Measurements from ENCODE around the gene C17orf114.
A peak's percentile ranks its signal among the peaks of the same experiment; 100 is the strongest.

DNA sequence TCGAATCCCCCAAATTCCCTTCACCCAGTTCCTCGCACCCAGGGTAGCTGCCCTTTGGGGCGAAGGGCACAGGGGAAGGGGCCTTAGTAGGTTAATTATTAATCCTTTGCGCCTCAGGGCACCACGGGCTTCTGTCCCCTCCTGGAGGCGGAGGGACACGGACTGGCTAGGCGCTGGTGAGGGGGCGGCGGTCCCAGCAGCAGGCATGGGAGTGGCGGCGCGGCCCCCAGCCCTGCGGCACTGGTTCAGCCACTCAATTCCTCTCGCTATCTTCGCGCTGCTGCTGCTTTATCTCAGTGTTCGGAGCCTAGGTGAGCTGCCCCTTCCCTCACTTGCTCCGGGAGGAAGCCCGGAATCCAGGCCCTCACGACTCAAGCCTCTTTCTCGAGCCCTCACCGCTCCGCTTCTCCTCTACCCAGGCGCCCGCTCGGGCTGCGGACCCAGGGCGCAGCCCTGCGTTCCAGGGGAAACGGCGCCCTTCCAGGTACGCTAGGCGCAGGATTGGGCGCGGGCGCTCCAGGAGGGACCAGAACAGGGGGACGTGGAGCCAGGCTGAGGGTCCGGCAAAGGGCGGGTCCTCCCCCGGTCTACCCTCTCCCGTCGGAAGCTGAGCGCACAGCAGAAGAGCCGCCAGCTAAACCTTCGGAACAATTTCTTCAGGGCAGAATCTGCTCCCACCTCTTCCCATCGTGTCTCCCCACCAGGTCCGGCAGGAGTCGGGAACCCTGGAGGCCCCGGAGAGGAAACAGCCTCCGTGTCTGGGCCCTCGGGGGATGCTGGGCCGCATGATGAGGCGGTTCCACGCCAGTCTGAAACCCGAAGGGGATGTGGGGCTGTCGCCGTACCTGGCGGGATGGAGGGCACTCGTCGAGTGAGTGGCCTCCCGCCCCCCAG lies 13.1 kb downstream of the C17orf114 start, which contains the start of gene GLTPD2:
- TF ChIP-seq, protein P1, sequence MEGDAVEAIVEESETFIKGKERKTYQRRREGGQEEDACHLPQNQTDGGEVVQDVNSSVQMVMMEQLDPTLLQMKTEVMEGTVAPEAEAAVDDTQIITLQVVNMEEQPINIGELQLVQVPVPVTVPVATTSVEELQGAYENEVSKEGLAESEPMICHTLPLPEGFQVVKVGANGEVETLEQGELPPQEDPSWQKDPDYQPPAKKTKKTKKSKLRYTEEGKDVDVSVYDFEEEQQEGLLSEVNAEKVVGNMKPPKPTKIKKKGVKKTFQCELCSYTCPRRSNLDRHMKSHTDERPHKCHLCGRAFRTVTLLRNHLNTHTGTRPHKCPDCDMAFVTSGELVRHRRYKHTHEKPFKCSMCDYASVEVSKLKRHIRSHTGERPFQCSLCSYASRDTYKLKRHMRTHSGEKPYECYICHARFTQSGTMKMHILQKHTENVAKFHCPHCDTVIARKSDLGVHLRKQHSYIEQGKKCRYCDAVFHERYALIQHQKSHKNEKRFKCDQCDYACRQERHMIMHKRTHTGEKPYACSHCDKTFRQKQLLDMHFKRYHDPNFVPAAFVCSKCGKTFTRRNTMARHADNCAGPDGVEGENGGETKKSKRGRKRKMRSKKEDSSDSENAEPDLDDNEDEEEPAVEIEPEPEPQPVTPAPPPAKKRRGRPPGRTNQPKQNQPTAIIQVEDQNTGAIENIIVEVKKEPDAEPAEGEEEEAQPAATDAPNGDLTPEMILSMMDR (IDR thresholded peaks at IDR 0.05): no peak
- peak in 1 of 2 donors; percentile 22 for TF ChIP-seq POLR2A (IDR thresholded peaks at IDR 0.05)
